ENCODE results near the gene ABLIM3.

Gene ABLIM3

GRCh38 chr5:149141957-149142851 lies 911 bp downstream of the ABLIM3 start:
- Histone ChIP-seq H3K4me2 (ENCODE audit: low read depth, low read length) (peak overlapping the region; percentile 62), H3K4me1 (ENCODE audit: low read length) (peaks cover 12% of the 10 kb centered on the region), H3F3A (ENCODE audit: insufficient read depth, low read length) (no peaks in the 10 kb centered on the region), H2AFZ (ENCODE audit: low read length) (peak overlapping the region; percentile 97), H3K27me3 (replicated peaks; ENCODE audit: insufficient read depth, low read length) (no peaks in the 10 kb centered on the region), H3K9me2 (replicated peaks; ENCODE audit: insufficient read depth, low read length) (no peaks in the 10 kb centered on the region), H3K9ac (ENCODE audit: low read length) (no peak overlapping the region), H3K79me2 (ENCODE audit: low read length) (no peaks in the 10 kb centered on the region), H4K20me1 (ENCODE audit: insufficient read depth, low read length) (no peaks in the 10 kb centered on the region), H3K36me3 (replicated peaks; ENCODE audit: insufficient read depth, low read length) (no peaks in the 10 kb centered on the region), H3K4me3 (ENCODE audit: low read length) (peak overlapping the region; percentile 49), H3K9me3 (replicated peaks; ENCODE audit: insufficient read depth, low read length) (no peaks in the 10 kb centered on the region), H3K27ac (ENCODE audit: low read length) (no peak overlapping the region)
- TF ChIP-seq CTCF (IDR thresholded peaks at IDR 0.05; ENCODE audit: low read length), result no peak
- no peak for TF ChIP-seq EZH2phosphoT487 (IDR thresholded peaks at IDR 0.05; ENCODE audit: low read length)
- no peak for TF ChIP-seq EZH2 (optimal IDR thresholded peaks at IDR 0.05; ENCODE audit: low read depth, low read length)
- no peak for DNase-seq

- H3K4me3 ChIP-seq (ENCODE audit: low read length), result no peak overlapping the region
- no peaks in the 10 kb centered on the region for H3K9me2 ChIP-seq (replicated peaks; ENCODE audit: insufficient read depth, low read length)
- H3K4me1 ChIP-seq (ENCODE audit: low read length), result peaks cover 12% of the 10 kb centered on the region
- no peak overlapping the region for H3K27ac ChIP-seq (ENCODE audit: low read length)
- no peaks in the 10 kb centered on the region for H3K27me3 ChIP-seq (replicated peaks; ENCODE audit: insufficient read depth, low read length)
- H3K79me2 ChIP-seq (ENCODE audit: low read length), result no peaks in the 10 kb centered on the region
- H2AFZ ChIP-seq (ENCODE audit: low read length), result no peak overlapping the region
- H3K4me2 ChIP-seq (ENCODE audit: low read depth, low read length), result no peak overlapping the region
- H3F3A ChIP-seq (ENCODE audit: insufficient read depth, low read length), result no peaks in the 10 kb centered on the region
- no peaks in the 10 kb centered on the region for H4K20me1 ChIP-seq (ENCODE audit: insufficient read depth, low read length)
- H3K36me3 ChIP-seq (replicated peaks; ENCODE audit: insufficient read depth, low read length), result no peaks in the 10 kb centered on the region
- TF ChIP-seq CTCF (IDR thresholded peaks at IDR 0.05; ENCODE audit: low read length) (no peak), EZH2phosphoT487 (IDR thresholded peaks at IDR 0.05; ENCODE audit: low read length) (no peak), EZH2 (optimal IDR thresholded peaks at IDR 0.05; ENCODE audit: low read depth, low read length) (no peak)
- no peak for DNase-seq
- H3K9ac ChIP-seq (ENCODE audit: low read length), result no peak overlapping the region
- no peaks in the 10 kb centered on the region for H3K9me3 ChIP-seq (replicated peaks; ENCODE audit: insufficient read depth, low read length)
Measured at GRCh38 chr5:149143470-149143869, 2.2 kb downstream of the ABLIM3 start.

- Histone ChIP-seq H3K9me3 (replicated peaks; ENCODE audit: insufficient read depth, low read length) (no peaks in the 10 kb centered on the region), H3K4me1 (ENCODE audit: low read length) (peaks cover 12% of the 10 kb centered on the region), H2AFZ (ENCODE audit: low read length) (peak overlapping the region; percentile 63), H3K9ac (ENCODE audit: low read length) (no peak overlapping the region), H3K79me2 (ENCODE audit: low read length) (no peaks in the 10 kb centered on the region), H4K20me1 (ENCODE audit: insufficient read depth, low read length) (no peaks in the 10 kb centered on the region), H3K27me3 (replicated peaks; ENCODE audit: insufficient read depth, low read length) (no peaks in the 10 kb centered on the region), H3K4me2 (ENCODE audit: low read depth, low read length) (peak overlapping the region; percentile 54), H3K36me3 (replicated peaks; ENCODE audit: insufficient read depth, low read length) (no peaks in the 10 kb centered on the region), H3K4me3 (ENCODE audit: low read length) (no peak overlapping the region), H3F3A (ENCODE audit: insufficient read depth, low read length) (no peaks in the 10 kb centered on the region), H3K9me2 (replicated peaks; ENCODE audit: insufficient read depth, low read length) (no peaks in the 10 kb centered on the region), H3K27ac (ENCODE audit: low read length) (no peak overlapping the region)
- DNase-seq, result no peak
- no peak for TF ChIP-seq EZH2 (optimal IDR thresholded peaks at IDR 0.05; ENCODE audit: low read depth, low read length)
- no peak for TF ChIP-seq EZH2phosphoT487 (IDR thresholded peaks at IDR 0.05; ENCODE audit: low read length)
- TF ChIP-seq CTCF (IDR thresholded peaks at IDR 0.05; ENCODE audit: low read length), result no peak
Measured at GRCh38 chr5:149144637-149145036, 3.3 kb downstream of the ABLIM3 start.

Data from MM.1S (cell line).